Peyer's patch (tissue), 4 donors: ENCODE measurements around the gene MEGF6. TPM values are rescaled to one million over a fixed set of nuclear protein-coding genes. Genes with fewer than 3 reads are reported as not detected.

Experiments
- DNase-seq, 3 donors: peaks; one replicate each; pipeline ENCODE4 v3.0.0-alpha.2; 2017 to 2019
- H3K27ac ChIP-seq, 4 donors: fragments of 200-600 bp; sonication (generic); one replicate each; pipeline ENCODE4 v1.5.1; 2016 to 2019
- H3K27me3 ChIP-seq, 2 donors: fragments of 200-600 bp; sonication (generic); one replicate each; pipeline ENCODE4 v1.5.1; 2019
- H3K36me3 ChIP-seq, 3 donors: fragments of 200-600 bp; sonication (generic); one replicate each; pipeline ENCODE4 v1.5.1; 2016 to 2019
- H3K4me1 ChIP-seq, 4 donors: fragments of 200-600 bp; sonication (generic); one replicate each; pipeline ENCODE4 v1.5.1; 2016 to 2019
- H3K4me3 ChIP-seq, 4 donors: fragments of 200-600 bp; sonication (generic); 1 replicate in 3 of 4; 2 replicates in 1 of 4; pipeline ENCODE4 v1.5.1; 2016 to 2019; ENCODE audit warnings: mild to moderate bottlenecking in 1 of 4
- H3K9me3 ChIP-seq, 4 donors: fragments of 200-600 bp; sonication (generic); one replicate each; pipeline ENCODE4 v1.5.1; 2016 to 2019; ENCODE audit warnings: mild to moderate bottlenecking in 1 of 4
- CTCF ChIP-seq, 6 experiments: fragments of 450-650 bp in 4 of 6; fragments of 200-600 bp in 2 of 6; sonication (generic) in 1 of 6; IDR thresholded peaks; one replicate each; pipeline ENCODE4 v1.5.1; 2017 to 2019; ENCODE audit warnings: antibody characterized with exemption in 6 of 6, mild to moderate bottlenecking in 3 of 6, moderate library complexity in 1 of 6
- POLR2A ChIP-seq, 2 donors: fragments of 450-650 bp; IDR thresholded peaks; one replicate each; pipeline ENCODE4 v1.5.1; 2017; ENCODE audit warnings: antibody characterized with exemption in 2 of 2, mild to moderate bottlenecking in 2 of 2, moderate library complexity in 2 of 2
- total RNA-seq, 4 donors: library from RNA; depleted of rRNA; stranded (reverse); fragments of >200 nt; gene quantifications; one replicate each; pipeline ENCODE4 v1.1.0, GENCODE V29; 2016

Gene MEGF6
- total RNA-seq, 4 donors from 2014 or later = 2.5 to 61.1 (median 11.1) TPM

GRCh38 chr1:3603571-3604467 lies 7.5 kb downstream of the MEGF6 start:
- TF ChIP-seq POLR2A (IDR thresholded peaks at IDR 0.05) (no peak), CTCF (IDR thresholded peaks at IDR 0.05) (no peak)
- Histone ChIP-seq H3K4me1 (peaks cover 0 to 3% (median 2%) of the 10 kb centered on the region in 4 donors), H3K9me3 (no peaks in the 10 kb centered on the region), H3K4me3 (no peak overlapping the region), H3K27ac (no peak overlapping the region), H3K27me3 (no peaks in the 10 kb centered on the region), H3K36me3 (no peaks in the 10 kb centered on the region)
- DNase-seq = no peak

- H3K4me3 ChIP-seq = no peak overlapping the region
- no peaks in the 10 kb centered on the region for H3K27me3 ChIP-seq
- no peaks in the 10 kb centered on the region for H3K36me3 ChIP-seq
- no peaks in the 10 kb centered on the region for H3K9me3 ChIP-seq
- peaks cover 0 to 10% (median 9%) of the 10 kb centered on the region in 4 donors for H3K4me1 ChIP-seq
- DNase-seq = no peak
- no peak overlapping the region for H3K27ac ChIP-seq
- TF ChIP-seq CTCF (IDR thresholded peaks at IDR 0.05) (no peak), POLR2A (IDR thresholded peaks at IDR 0.05) (no peak)
Observed at GRCh38 chr1:3603156-3603555, 8.2 kb downstream of the MEGF6 start.

- no peak for DNase-seq
- Histone ChIP-seq H3K27ac (no peak overlapping the region), H3K4me1 (peaks cover 0 to 18% (median 17%) of the 10 kb centered on the region in 4 donors), H3K4me3 (no peak overlapping the region), H3K27me3 (no peaks in the 10 kb centered on the region), H3K36me3 (no peaks in the 10 kb centered on the region), H3K9me3 (no peaks in the 10 kb centered on the region)
- TF ChIP-seq POLR2A (IDR thresholded peaks at IDR 0.05) = no peak
- TF ChIP-seq CTCF (IDR thresholded peaks at IDR 0.05) = no peak
Observed at GRCh38 chr1:3602375-3602774, 8.9 kb downstream of the MEGF6 start.

- no peak for TF ChIP-seq CTCF (IDR thresholded peaks at IDR 0.05)
- TF ChIP-seq POLR2A (IDR thresholded peaks at IDR 0.05) = no peak
- Histone ChIP-seq H3K4me3 (no peak overlapping the region), H3K36me3 (no peaks in the 10 kb centered on the region), H3K27ac (no peak overlapping the region), H3K27me3 (no peaks in the 10 kb centered on the region), H3K9me3 (no peaks in the 10 kb centered on the region), H3K4me1 (peaks cover 0 to 24% (median 21%) of the 10 kb centered on the region in 4 donors)
- DNase-seq = no peak
Observed at GRCh38 chr1:3601743-3602142, 9.6 kb downstream of the MEGF6 start.

GRCh38 chr1:3600354-3600753 lies 11.0 kb downstream of the MEGF6 start:
- Histone ChIP-seq H3K27ac (no peak overlapping the region), H3K36me3 (no peaks in the 10 kb centered on the region), H3K4me1 (peaks cover 0 to 25% (median 21%) of the 10 kb centered on the region in 4 donors), H3K4me3 (no peak overlapping the region), H3K9me3 (no peaks in the 10 kb centered on the region), H3K27me3 (no peaks in the 10 kb centered on the region)
- TF ChIP-seq POLR2A (IDR thresholded peaks at IDR 0.05) (no peak), CTCF (IDR thresholded peaks at IDR 0.05) (no peak)
- DNase-seq = no peak
